HG02884 (cell line): Measurements from ENCODE around the gene SLC39A7.

Experiments used
- ATAC-seq: cut with Tn5 transposase; IDR thresholded peaks from one replicate; pipeline ENCODE4 v1.9.1; 2021; ENCODE audit warnings: mild to moderate bottlenecking, moderate library complexity; ENCODE audit not compliant: unreplicated experiment

SLC39A7 gene

GRCh38 chr6:33204165-33204414, 3.4 kb downstream of the SLC39A7 start:
- ATAC-seq, result no peak

GRCh38 chr6:33204415-33205190, 3.9 kb downstream of the SLC39A7 start, which contains the start of gene HSD17B8:
Gene HSD17B8, plus strand, starts transcription at chr6:33204655. Its CDS starts 14 bp downstream, at chr6:33204669.
- ATAC-seq, result peak; percentile 39

- no peak for ATAC-seq
These were observed 4.7 kb downstream of the SLC39A7 start for GRCh38 chr6:33205191-33206026.

GRCh38 chr6:33206027-33206863, 5.6 kb downstream of the SLC39A7 start:
- ATAC-seq, result no peak

- no peak for ATAC-seq
These were observed 6.3 kb downstream of the SLC39A7 start for GRCh38 chr6:33206864-33207551.

GRCh38 chr6:33207552-33208090, 7.0 kb downstream of the SLC39A7 start:
- no peak for ATAC-seq

- no peak for ATAC-seq
These were observed 7.7 kb downstream of the SLC39A7 start, which contains the start of gene RING1 for GRCh38 chr6:33208091-33208967. Gene RING1, plus strand, starts transcription at chr6:33208500. Its CDS starts 323 bp downstream, at chr6:33208823.

GRCh38 chr6:33209856-33210255, 9.2 kb downstream of the SLC39A7 start:
- no peak for ATAC-seq

- ATAC-seq, result no peak
These were observed 10.5 kb downstream of the SLC39A7 start for GRCh38 chr6:33211136-33211535.

- ATAC-seq, result no peak
These were observed 11.2 kb downstream of the SLC39A7 start for GRCh38 chr6:33211666-33212422.

- ATAC-seq, result no peak
These were observed 12.1 kb downstream of the SLC39A7 start for GRCh38 chr6:33212857-33213165.

GRCh38 chr6:33213166-33213988, 12.7 kb downstream of the SLC39A7 start:
- no peak for ATAC-seq

GRCh38 chr6:33213989-33214335, 13.3 kb downstream of the SLC39A7 start:
- no peak for ATAC-seq

GRCh38 chr6:33215271-33216116, 14.8 kb downstream of the SLC39A7 start:
- no peak for ATAC-seq

- no peak for ATAC-seq
These were observed 15.5 kb downstream of the SLC39A7 start for GRCh38 chr6:33216117-33216649.

GRCh38 chr6:33217246-33217645, 16.6 kb downstream of the SLC39A7 start:
- ATAC-seq, result no peak

- no peak for ATAC-seq
These were observed 17.0 kb downstream of the SLC39A7 start for GRCh38 chr6:33217681-33218080.
